GM18858 (cell line): Measurements from ENCODE around the gene DUOX2.
"Not testable (repeated sequence)": the region's sequence is repeated elsewhere in the genome, so short reads cannot be mapped to it uniquely, and the experiment has no call there.

ENCODE experiments used
- ATAC-seq: cut with Tn5 transposase; IDR thresholded peaks from one replicate; pipeline ENCODE4 v1.9.1; 2021; ENCODE audit not compliant: unreplicated experiment

DUOX2 gene

DNA sequence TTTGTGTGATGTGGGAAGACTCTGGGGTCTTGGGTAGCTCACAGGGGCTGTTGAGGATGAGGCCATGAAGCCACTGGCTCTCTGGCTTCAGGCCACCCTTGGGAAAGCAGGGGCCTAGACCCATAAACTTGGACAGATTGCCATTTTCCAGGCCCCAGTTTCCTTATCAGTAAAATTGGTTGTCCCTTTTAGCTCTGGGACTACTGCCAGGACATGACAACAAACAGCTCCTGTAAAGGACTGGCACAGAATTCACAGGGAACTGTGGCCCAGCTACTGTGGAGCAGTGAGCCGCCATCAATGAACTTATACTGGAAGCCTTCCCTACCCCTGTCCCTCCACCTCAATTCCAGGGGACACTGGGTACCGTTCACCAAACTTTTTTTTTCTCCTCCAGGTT lies 36.6 kb downstream of the DUOX2 start:
- not testable (repeated sequence) for ATAC-seq

DNA sequence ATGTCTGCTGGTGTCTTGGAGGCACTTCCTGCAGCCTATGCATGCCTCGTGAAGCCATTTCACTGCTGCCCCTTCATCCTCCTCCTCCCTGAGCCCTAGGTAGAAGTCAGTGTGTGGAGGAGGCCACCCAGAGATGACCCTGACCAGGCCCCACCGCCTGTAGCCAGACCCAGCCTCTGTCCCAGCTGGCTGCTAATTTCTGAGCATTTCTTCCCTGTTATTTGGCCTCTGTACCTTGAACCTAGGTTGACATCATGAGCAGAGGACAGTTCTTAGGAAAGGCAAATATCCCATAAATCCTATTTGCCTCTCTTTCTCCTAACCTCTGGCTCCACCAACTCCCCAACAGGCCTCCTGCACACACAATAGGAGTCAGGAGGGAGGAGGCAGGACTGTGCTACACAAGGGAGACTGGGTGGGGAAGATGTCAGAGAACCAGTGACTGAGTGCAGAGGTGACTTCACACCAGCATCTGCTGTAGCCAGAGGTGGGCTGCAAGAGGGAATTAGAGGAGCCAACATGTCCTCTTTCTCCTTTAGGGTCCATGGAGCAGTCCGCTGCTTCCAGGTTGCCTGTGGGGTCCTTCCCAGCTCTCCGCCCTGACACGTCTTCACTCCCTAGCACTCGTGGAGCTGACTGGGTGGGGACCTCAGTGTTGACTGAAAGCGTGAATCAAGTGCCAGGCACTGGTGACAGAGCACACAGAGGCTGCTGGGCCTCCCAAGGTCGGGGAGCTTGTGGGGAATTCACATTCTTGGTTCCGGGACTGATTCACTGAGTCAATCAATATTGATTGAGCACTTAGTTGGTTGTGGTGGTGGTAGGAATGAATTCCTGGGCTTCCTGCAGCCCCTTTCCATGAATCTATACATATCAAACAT lies 38.3 kb downstream of the DUOX2 start:
- not testable (repeated sequence) for ATAC-seq

GRCh38 chr15:45073602-45074001 lies 40.4 kb downstream of the DUOX2 start:
- ATAC-seq = not testable (repeated sequence)

GRCh38 chr15:45069942-45070360 lies 44.0 kb downstream of the DUOX2 start:
- not testable (repeated sequence) for ATAC-seq

DNA sequence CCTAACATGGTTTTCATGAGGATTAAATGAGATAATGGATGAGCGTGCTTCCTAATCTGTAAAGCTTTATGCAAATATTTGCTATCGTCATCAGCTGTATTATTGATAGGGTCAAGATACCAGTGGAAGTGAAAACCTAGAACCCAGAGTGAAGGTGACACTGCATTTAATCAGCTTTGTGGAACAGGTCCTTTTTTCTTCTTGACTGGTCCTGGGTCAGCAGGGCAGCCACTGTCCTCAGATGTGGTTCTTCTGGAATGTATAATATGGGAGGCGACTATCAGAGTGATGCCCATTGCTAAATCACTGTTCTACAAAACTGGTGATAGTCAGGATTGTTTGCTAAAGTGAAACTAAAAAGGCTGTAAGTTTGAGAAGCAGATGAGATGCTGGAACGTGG lies 49.6 kb downstream of the DUOX2 start:
- ATAC-seq = no peak

DNA sequence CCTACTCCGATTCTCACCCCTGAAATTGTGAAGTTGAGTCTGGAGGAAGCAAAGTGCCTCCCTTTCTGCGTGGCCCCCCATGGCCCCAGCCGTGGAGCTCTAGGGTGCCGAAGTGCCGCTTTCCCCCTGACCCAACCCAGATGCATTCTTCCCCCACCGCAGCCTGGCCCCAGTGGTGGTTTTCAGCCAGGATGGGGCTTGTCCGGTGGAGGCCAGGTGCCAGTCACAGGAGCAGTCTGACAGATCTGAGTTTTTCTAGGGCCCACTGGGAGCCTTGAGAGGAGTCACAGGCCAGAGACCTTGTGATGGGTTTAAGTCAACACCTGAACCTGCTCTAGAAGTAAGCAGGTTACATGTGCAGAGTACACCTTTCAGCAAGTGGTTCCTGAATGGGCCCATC lies 51.7 kb downstream of the DUOX2 start:
- not testable (repeated sequence) for ATAC-seq

DNA sequence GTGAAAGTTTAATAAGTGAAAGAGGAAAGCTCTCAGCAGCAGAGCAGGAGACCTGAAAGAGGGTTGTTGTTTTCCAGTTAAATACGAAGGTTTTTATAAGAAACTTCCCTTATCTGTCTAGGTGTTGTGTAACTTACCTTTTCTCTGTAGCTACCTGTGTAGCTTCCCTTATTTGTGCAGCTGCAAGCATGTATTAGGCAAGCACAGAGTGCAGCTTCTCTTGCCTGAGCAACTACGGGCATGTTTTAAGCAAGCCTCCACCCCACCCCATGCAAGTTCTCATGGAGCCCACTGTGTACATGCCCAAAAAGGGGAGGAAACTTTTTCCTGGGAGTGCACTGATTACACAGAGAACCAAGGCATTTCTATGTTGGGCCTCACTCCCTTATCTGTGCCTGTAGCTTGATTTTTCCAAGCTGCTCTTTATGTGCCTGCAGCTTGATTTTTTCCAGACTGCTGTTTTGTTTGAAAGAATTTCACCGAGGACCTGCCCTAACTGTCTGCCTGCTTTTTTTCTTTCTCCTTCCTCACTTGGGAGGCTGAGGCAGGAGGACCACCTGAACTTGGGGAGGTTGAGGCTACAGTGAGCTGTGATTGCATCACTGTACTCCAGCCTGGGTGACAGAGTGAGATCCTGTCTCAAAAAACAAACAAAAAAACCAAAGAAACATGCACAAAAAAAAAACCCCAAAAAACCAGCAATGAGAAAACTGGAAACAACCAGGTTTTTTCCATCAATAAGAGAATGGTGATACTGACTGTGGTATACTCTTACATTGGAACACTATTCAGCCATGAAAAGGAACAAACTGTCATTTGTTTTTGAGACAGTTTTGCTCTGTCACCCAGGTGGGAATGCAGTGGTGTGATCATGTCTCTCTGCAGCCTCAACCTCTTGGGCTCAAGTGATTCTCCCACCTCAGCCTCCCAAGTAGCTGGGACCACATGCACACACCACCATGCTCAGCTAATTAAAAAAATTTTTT lies 55.0 kb downstream of the DUOX2 start:
- not testable (repeated sequence) for ATAC-seq

DNA sequence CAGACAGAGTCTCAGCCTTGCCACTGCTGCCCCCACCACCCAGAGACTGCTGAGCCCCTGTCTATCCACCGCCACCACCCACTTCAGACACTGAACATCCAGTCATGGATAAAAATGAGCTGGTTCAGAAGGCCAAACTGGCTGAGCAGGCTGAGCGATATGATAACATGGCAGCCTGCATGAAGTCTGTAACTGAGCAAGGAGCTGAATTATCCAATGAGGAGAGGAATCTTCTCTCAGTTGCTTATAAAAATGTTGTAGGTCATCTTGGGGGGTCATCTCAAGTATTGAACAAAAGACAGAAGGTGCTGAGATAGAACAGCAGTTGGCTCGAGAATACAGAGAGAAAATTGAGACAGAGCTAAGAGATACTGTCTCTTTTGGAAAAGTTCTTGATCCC lies 61.3 kb downstream of the DUOX2 start:
- not testable (repeated sequence) for ATAC-seq

DNA sequence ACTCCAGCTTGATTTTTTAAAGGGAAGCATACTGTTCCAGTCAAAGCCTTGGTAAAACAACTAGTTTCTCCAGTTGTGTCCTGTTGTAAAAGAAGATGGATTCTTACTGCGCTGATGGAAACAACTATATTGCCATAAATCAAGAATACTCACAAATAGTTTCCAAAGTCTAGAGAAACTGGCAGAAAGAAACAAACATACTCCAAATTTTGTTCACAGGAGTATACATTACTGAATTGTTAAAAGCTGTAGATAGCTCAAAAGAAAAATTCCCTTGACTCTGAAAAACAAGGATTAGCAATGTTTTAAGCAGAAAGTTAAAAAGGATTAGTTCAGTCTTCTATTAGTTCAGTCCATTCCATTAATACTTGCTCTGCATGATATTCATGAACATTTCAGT lies 63.4 kb downstream of the DUOX2 start:
- no peak for ATAC-seq

- ATAC-seq = peak; percentile 66
These were observed 65.0 kb downstream of the DUOX2 start for GRCh38 chr15:45048794-45049631.

- not testable (repeated sequence) for ATAC-seq
These were observed 65.6 kb downstream of the DUOX2 start for GRCh38 chr15:45048449-45048793.

- ATAC-seq = not testable (repeated sequence)
These were observed 69.7 kb downstream of the DUOX2 start for GRCh38 chr15:45044270-45044669.

- ATAC-seq = not testable (repeated sequence)
These were observed 71.1 kb downstream of the DUOX2 start for GRCh38 chr15:45042859-45043258.
